Activated CD4-positive, alpha-beta T cell treated with anti-CD3 and anti-CD28 coated beads, Interleukin-2, amount 10 ng/mL, durations not matched to agents 24 days and 14 days (primary cell): ENCODE results near the gene DGKZ. TPM values are rescaled to one million over a fixed set of nuclear protein-coding genes. Genes with fewer than 3 reads are reported as not detected.

Source experiments
- DNase-seq: peaks from one replicate; pipeline ENCODE4 v3.0.0; 2022
- H3K27ac Mint-ChIP-seq: one replicate; pipeline ENCODE4 v1.8.0; 2022; ENCODE audit warnings: mild to moderate bottlenecking, mixed read lengths
- H3K27me3 Mint-ChIP-seq: one replicate; pipeline ENCODE4 v1.8.0; 2022; ENCODE audit warnings: mixed read lengths
- H3K36me3 Mint-ChIP-seq: one replicate; pipeline ENCODE4 v1.8.0; 2022; ENCODE audit warnings: low read depth, mild to moderate bottlenecking, mixed read lengths
- H3K4me1 Mint-ChIP-seq: one replicate; pipeline ENCODE4 v1.8.0; 2021; ENCODE audit warnings: mixed read lengths
- H3K4me3 Mint-ChIP-seq: one replicate; pipeline ENCODE4 v1.8.0; 2022; ENCODE audit warnings: mild to moderate bottlenecking, moderate library complexity, mixed read lengths
- H3K9me3 Mint-ChIP-seq: one replicate; pipeline ENCODE4 v1.8.0; 2021; ENCODE audit warnings: mixed read lengths
- intact Hi-C: fragments of 100-400 bp; cut with micrococcal nuclease; formaldehyde crosslinking; loops from one replicate; pipeline ENCODE4 v1.15.1; 2023
- total RNA-seq: library from RNA; stranded (reverse); gene quantifications from 2 replicates; pipeline ENCODE4 v1.2.3, GENCODE V29; 2022

DGKZ gene
- total RNA-seq, 1 donor from 2014 or later = 87.4 TPM

- H3K4me3 Mint-ChIP-seq = peak overlapping the region; percentile 84
- H3K27me3 Mint-ChIP-seq = no peaks in the 10 kb centered on the region
- peak; percentile 73 for DNase-seq
- intact Hi-C loops = loop anchor here (10.0 kb wide), 1 partner anchor 500 kb away; the partner anchor contains the start of gene CRY2
- peaks cover 2% of the 10 kb centered on the region for H3K36me3 Mint-ChIP-seq
- peaks cover 69% of the 10 kb centered on the region for H3K4me1 Mint-ChIP-seq
- no peaks in the 10 kb centered on the region for H3K9me3 Mint-ChIP-seq
- peak overlapping the region; percentile 57 for H3K27ac Mint-ChIP-seq
These were observed 2.1 kb upstream of the DGKZ start for GRCh38 chr11:46345131-46345597.

- Mint-ChIP-seq H3K4me3 (peak overlapping the region; percentile 84), H3K27me3 (no peaks in the 10 kb centered on the region), H3K27ac (peak overlapping the region; percentile 85), H3K36me3 (peaks cover 2% of the 10 kb centered on the region), H3K4me1 (peaks cover 73% of the 10 kb centered on the region), H3K9me3 (no peaks in the 10 kb centered on the region)
- intact Hi-C loops = loop anchor here (10.0 kb wide), 1 partner anchor 501 kb away; the partner anchor contains the start of gene CRY2
- peak; percentile 81 for DNase-seq
These were observed 1.3 kb upstream of the DGKZ start for GRCh38 chr11:46345881-46346484.

- peaks cover 69% of the 10 kb centered on the region for H3K4me1 Mint-ChIP-seq
- no peaks in the 10 kb centered on the region for H3K27me3 Mint-ChIP-seq
These were observed 511 bp downstream of the DGKZ start for GRCh38 chr11:46347637-46348311.

GRCh38 chr11:46348566-46349401 is 1.5 kb downstream of the DGKZ start:
- intact Hi-C loops = loop anchor here (2.0 to 10.0 kb wide), 2 partner anchors 40 to 504 kb away; partner anchors contain the start of gene CRY2
- Mint-ChIP-seq H3K27ac (peak overlapping the region; percentile 91), H3K27me3 (no peaks in the 10 kb centered on the region), H3K4me1 (peaks cover 73% of the 10 kb centered on the region), H3K9me3 (no peaks in the 10 kb centered on the region), H3K4me3 (peak overlapping the region; percentile 88), H3K36me3 (peaks cover 4% of the 10 kb centered on the region)
- peak; percentile 89 for DNase-seq

More at GRCh38 chr11:46347637-46348311, 511 bp downstream of the DGKZ start:
- peak overlapping the region; percentile 88 for H3K4me3 Mint-ChIP-seq
- H3K36me3 Mint-ChIP-seq = peaks cover 4% of the 10 kb centered on the region
- H3K27ac Mint-ChIP-seq = peak overlapping the region; percentile 91
- H3K9me3 Mint-ChIP-seq = no peaks in the 10 kb centered on the region
- intact Hi-C loops = loop anchor here (1.0 to 10.0 kb wide), 4 partner anchors 14 to 503 kb away; partner anchors contain the start of genes CRY2 and PHF21A
- DNase-seq = peak; percentile 71

- H3K36me3 Mint-ChIP-seq = peaks cover 8% of the 10 kb centered on the region
- intact Hi-C loops = no loop called here
These were observed 3.4 kb downstream of the DGKZ start for GRCh38 chr11:46350695-46351094.

GRCh38 chr11:46351148-46351547 is 3.9 kb downstream of the DGKZ start:
- Mint-ChIP-seq H3K27ac (peak overlapping the region; percentile 12), H3K36me3 (peaks cover 8% of the 10 kb centered on the region), H3K4me3 (peak overlapping the region; percentile 86), H3K4me1 (peaks cover 63% of the 10 kb centered on the region), H3K9me3 (no peaks in the 10 kb centered on the region), H3K27me3 (no peaks in the 10 kb centered on the region)
- intact Hi-C loops = no loop called here
- no peak for DNase-seq

More at GRCh38 chr11:46350695-46351094, 3.4 kb downstream of the DGKZ start:
- Mint-ChIP-seq H3K27ac (peak overlapping the region; percentile 39), H3K4me3 (peak overlapping the region; percentile 34), H3K9me3 (no peaks in the 10 kb centered on the region), H3K4me1 (peaks cover 66% of the 10 kb centered on the region), H3K27me3 (no peaks in the 10 kb centered on the region)
- no peak for DNase-seq

- Mint-ChIP-seq H3K27ac (peak overlapping the region; percentile 62), H3K36me3 (peaks cover 8% of the 10 kb centered on the region), H3K4me3 (peak overlapping the region; percentile 86), H3K9me3 (no peaks in the 10 kb centered on the region), H3K4me1 (peaks cover 59% of the 10 kb centered on the region), H3K27me3 (no peaks in the 10 kb centered on the region)
- no peak for DNase-seq
- intact Hi-C loops = loop anchor here (1.0 kb wide), 2 partner anchors 10 to 16 kb away; no protein-coding TSS in a partner anchor
These were observed 4.3 kb downstream of the DGKZ start for GRCh38 chr11:46351606-46352005.

GRCh38 chr11:46352063-46352841 is 5.0 kb downstream of the DGKZ start:
- peak overlapping the region; percentile 90 for H3K27ac Mint-ChIP-seq
- intact Hi-C loops = loop anchor here (1.0 kb wide), 2 partner anchors 9 to 15 kb away; no protein-coding TSS in a partner anchor
- peaks cover 8% of the 10 kb centered on the region for H3K36me3 Mint-ChIP-seq
- H3K4me1 Mint-ChIP-seq = peaks cover 58% of the 10 kb centered on the region
- no peaks in the 10 kb centered on the region for H3K27me3 Mint-ChIP-seq
- H3K4me3 Mint-ChIP-seq = peak overlapping the region; percentile 86
- no peaks in the 10 kb centered on the region for H3K9me3 Mint-ChIP-seq
- DNase-seq = peak; percentile 93

GRCh38 chr11:46353698-46354097 is 6.4 kb downstream of the DGKZ start:
- Mint-ChIP-seq H3K4me1 (peaks cover 53% of the 10 kb centered on the region), H3K27ac (peak overlapping the region; percentile 59), H3K36me3 (peaks cover 8% of the 10 kb centered on the region), H3K4me3 (peak overlapping the region; percentile 86), H3K9me3 (no peaks in the 10 kb centered on the region), H3K27me3 (no peaks in the 10 kb centered on the region)
- peak; percentile 73 for DNase-seq
- intact Hi-C loops = no loop called here

- Mint-ChIP-seq H3K4me3 (no peak overlapping the region), H3K4me1 (peaks cover 39% of the 10 kb centered on the region), H3K9me3 (no peaks in the 10 kb centered on the region), H3K27ac (no peak overlapping the region), H3K36me3 (peaks cover 4% of the 10 kb centered on the region), H3K27me3 (no peaks in the 10 kb centered on the region)
- DNase-seq = no peak
- intact Hi-C loops = no loop called here
These were observed 9.7 kb downstream of the DGKZ start for GRCh38 chr11:46356924-46357482.

- Mint-ChIP-seq H3K9me3 (no peaks in the 10 kb centered on the region), H3K36me3 (peaks cover 4% of the 10 kb centered on the region), H3K27ac (no peak overlapping the region), H3K4me1 (peaks cover 40% of the 10 kb centered on the region), H3K27me3 (no peaks in the 10 kb centered on the region), H3K4me3 (no peak overlapping the region)
- intact Hi-C loops = no loop called here
- DNase-seq = no peak
These were observed 10.2 kb downstream of the DGKZ start for GRCh38 chr11:46357483-46357936.

- no peak overlapping the region for H3K4me3 Mint-ChIP-seq
- intact Hi-C loops = loop anchor here (2.0 kb wide), 1 partner anchor 21 kb away; the partner anchor contains the start of gene MDK
- no peaks in the 10 kb centered on the region for H3K27me3 Mint-ChIP-seq
- peaks cover 4% of the 10 kb centered on the region for H3K36me3 Mint-ChIP-seq
- H3K9me3 Mint-ChIP-seq = no peaks in the 10 kb centered on the region
- no peak overlapping the region for H3K27ac Mint-ChIP-seq
- DNase-seq = no peak
- H3K4me1 Mint-ChIP-seq = peaks cover 24% of the 10 kb centered on the region
These were observed 12.7 kb downstream of the DGKZ start for GRCh38 chr11:46359953-46360352.
